HG03460 (cell line): ENCODE data around the gene UCMA.
A peak's percentile ranks its signal among the peaks of the same experiment; 100 is the strongest.

Experiments used
- ATAC-seq: cut with Tn5 transposase; IDR thresholded peaks from one replicate; pipeline ENCODE4 v1.9.1; 2021; ENCODE audit not compliant: unreplicated experiment

Gene UCMA

GRCh38 chr10:13189961-13190360, 44.2 kb downstream of the UCMA start:
- no peak for ATAC-seq

- no peak for ATAC-seq
Observed at GRCh38 chr10:13188593-13188992, 45.6 kb downstream of the UCMA start.

- no peak for ATAC-seq
Observed at GRCh38 chr10:13187135-13187534, 47.0 kb downstream of the UCMA start.

GRCh38 chr10:13184730-13185514, 49.3 kb downstream of the UCMA start:
- ATAC-seq: no peak

GRCh38 chr10:13184276-13184675, 49.9 kb downstream of the UCMA start:
- ATAC-seq: no peak

- ATAC-seq: peak; percentile 51
Observed at GRCh38 chr10:13183625-13184024, 50.5 kb downstream of the UCMA start.

- ATAC-seq: no peak
Observed at GRCh38 chr10:13182424-13182823, 51.8 kb downstream of the UCMA start.

GRCh38 chr10:13180788-13181187, 53.4 kb downstream of the UCMA start:
- ATAC-seq: no peak

GRCh38 chr10:13173616-13174015, 60.6 kb downstream of the UCMA start:
- ATAC-seq: no peak
